NCI-H748 treated with DMSO at 0.1 percent for 48 hours (cell line): ENCODE measurements around the gene OPA3.
"Not testable (repeated sequence)": the region's sequence is repeated elsewhere in the genome, so short reads cannot be mapped to it uniquely, and the experiment has no call there.

ENCODE experiments used
- DNase-seq: peaks from one replicate; lab custom pipeline; 2025; lab: John Stamatoyannopoulos, UW

OPA3 gene

GRCh38 chr19:45584332-45585157 lies at the start of gene OPA3:
Gene OPA3, minus strand, starts transcription at chr19:45584802. Its CDS starts 38 bp downstream, at chr19:45584764.
- peak; percentile 99 for DNase-seq

GRCh38 chr19:45632468-45633196 lies 48.0 kb upstream of the OPA3 start:
- DNase-seq = no peak

GRCh38 chr19:45630463-45630862 lies 45.9 kb upstream of the OPA3 start:
- no peak for DNase-seq

- DNase-seq = no peak
These were observed 45.1 kb upstream of the OPA3 start for GRCh38 chr19:45629704-45630103.

GRCh38 chr19:45628219-45628618 lies 43.6 kb upstream of the OPA3 start:
- DNase-seq = not testable (repeated sequence)

- no peak for DNase-seq
These were observed 39.4 kb upstream of the OPA3 start for GRCh38 chr19:45623984-45624383.

GRCh38 chr19:45621976-45622503 lies 37.4 kb upstream of the OPA3 start:
- no peak for DNase-seq

GRCh38 chr19:45621389-45621788 lies 36.8 kb upstream of the OPA3 start:
- DNase-seq = no peak

GRCh38 chr19:45616704-45617017 lies 32.1 kb upstream of the OPA3 start:
- DNase-seq = no peak

GRCh38 chr19:45615795-45616703 lies 31.4 kb upstream of the OPA3 start:
- DNase-seq = peak; percentile 30

GRCh38 chr19:45615056-45615455 lies 30.5 kb upstream of the OPA3 start:
- not testable (repeated sequence) for DNase-seq

- no peak for DNase-seq
These were observed 29.5 kb upstream of the OPA3 start for GRCh38 chr19:45613926-45614725.

GRCh38 chr19:45608948-45609347 lies 24.3 kb upstream of the OPA3 start:
- no peak for DNase-seq

- DNase-seq = no peak
These were observed 22.7 kb upstream of the OPA3 start for GRCh38 chr19:45607071-45608029.

- no peak for DNase-seq
These were observed 17.1 kb upstream of the OPA3 start, which contains the start of gene GPR4 for GRCh38 chr19:45601524-45602374. Gene GPR4, minus strand, starts transcription at chr19:45602212. Its CDS starts 10,346 bp downstream, at chr19:45591866.

GRCh38 chr19:45601115-45601514 lies 16.5 kb upstream of the OPA3 start:
- no peak for DNase-seq

GRCh38 chr19:45600340-45600885 lies 15.8 kb upstream of the OPA3 start:
- DNase-seq = no peak

GRCh38 chr19:45599286-45599685 lies 14.7 kb upstream of the OPA3 start:
- no peak for DNase-seq
